HCT116 (cell line): ENCODE results near the gene KDM3B. TPM values are rescaled to one million over a fixed set of nuclear protein-coding genes. Genes with fewer than 3 reads are reported as not detected.

ENCODE experiments used
- ATAC-seq: fragments of 200-7000 bp; cut with Tn5 transposase; 2 replicates; pipeline ENCODE4 v1.9.1; 2020; ENCODE audit warnings: mild to moderate bottlenecking, moderate library complexity
- BruUV-seq: library from RNA; stranded (reverse); fragments of 400-500 nt; replicated peaks from 2 replicates; lab custom pipeline; 2021; lab: Mats Ljungman, UMichigan
- CTCF ChIA-PET: fragments of 300-600 bp; sonication (Branson Sonifier 250); formaldehyde crosslinking; loops from one replicate; lab custom pipeline; 2021; ENCODE audit warnings: antibody characterized with exemption; lab: Charles Lee
- POLR2A ChIA-PET: fragments of 300-600, 350-600 bp; sonication (Branson Sonifier 250); formaldehyde crosslinking; loops from one replicate; lab custom pipeline; 2021; ENCODE audit warnings: antibody characterized with exemption; lab: Charles Lee
- RAD21 ChIA-PET, 2 experiments: fragments of 300-600 bp; sonication (Branson Sonifier 250); formaldehyde crosslinking; loops; one replicate each; lab custom pipeline; 2023; ENCODE audit warnings: low total read pairs in 2 of 2; ENCODE audit not compliant: uncharacterized antibody in 2 of 2, unreplicated experiment in 2 of 2, low non-redundant PET in 1 of 2; lab: Charles Lee
- DNase-seq: peaks from one replicate; pipeline ENCODE4 v3.0.0-alpha.2; 2010; ENCODE audit warnings: low read depth, low spot score
- H2AFZ ChIP-seq: fragments of 200-600 bp; shearing (Covaris generic), sonication (generic); 2 replicates; pipeline ENCODE4 v1.6.1; 2017; ENCODE audit warnings: low read depth, mixed run types, mixed read lengths, antibody characterized with exemption, low read length; ENCODE audit not compliant: poor library complexity, severe bottlenecking
- H3K27ac ChIP-seq: 2 replicates; pipeline ENCODE4 v1.5.1; 2012; ENCODE audit warnings: low read depth, low read length
- H3K27me3 ChIP-seq: fragments of 200-600 bp; sonication (generic); 2 replicates; pipeline ENCODE4 v1.6.1; 2016; ENCODE audit warnings: mixed run types, low read length, mixed read lengths; ENCODE audit not compliant: insufficient read depth
- H3K36me3 ChIP-seq, 2 experiments: fragments of 200-500 bp in 1 of 2; fragments of 200-600 bp in 1 of 2; sonication (Bioruptor generic) in 1 of 2; sonication (generic) in 1 of 2; 2 replicates each; pipeline versions ENCODE4 v1.5.1 to v1.6.1; 2014 to 2016; ENCODE audit warnings: low read length in 2 of 2, inconsistent platforms in 1 of 2, mixed read lengths in 1 of 2, mixed run types in 1 of 2; ENCODE audit not compliant: insufficient read depth in 2 of 2, control insufficient read depth in 1 of 2
- H3K4me1 ChIP-seq, 2 experiments: fragments of 200-600 bp in 1 of 2; sonication (generic) in 1 of 2; 2 replicates each; pipeline versions ENCODE4 v1.5.1 to v1.6.1; 2012 to 2017; ENCODE audit warnings: low read length in 2 of 2, inconsistent platforms in 1 of 2, mild to moderate bottlenecking in 1 of 2, mixed read lengths in 1 of 2, mixed run types in 1 of 2, moderate library complexity in 1 of 2; ENCODE audit not compliant: insufficient read depth in 2 of 2, control insufficient read depth in 1 of 2
- H3K4me2 ChIP-seq: fragments of 200-600 bp; sonication (generic); 2 replicates; pipeline ENCODE4 v1.6.1; 2017; ENCODE audit warnings: mixed run types, low read length, mixed read lengths
- H3K4me3 ChIP-seq, 2 experiments: fragments of 200-600 bp in 1 of 2; sonication (generic) in 1 of 2; replicated peaks in 1 of 2; 2 replicates each; pipeline ENCODE4 v1.5.1; 2011 to 2016; ENCODE audit warnings: low read length in 2 of 2, control low read depth in 1 of 2, low read depth in 1 of 2, mild to moderate bottlenecking in 1 of 2, mixed read lengths in 1 of 2, mixed run types in 1 of 2
- H3K79me2 ChIP-seq: fragments of 200-600 bp; sonication (generic); 2 replicates; pipeline ENCODE4 v1.6.1; 2017; ENCODE audit warnings: mild to moderate bottlenecking, mixed run types, low read length, moderate library complexity, mixed read lengths; ENCODE audit not compliant: insufficient read depth
- H3K9ac ChIP-seq: fragments of 200-600 bp; sonication (generic); 2 replicates; pipeline ENCODE4 v1.6.1; 2016; ENCODE audit warnings: low read length, mixed read lengths
- H3K9me2 ChIP-seq: fragments of 200-600 bp; sonication (generic), shearing (Covaris generic); 2 replicates; pipeline ENCODE4 v1.6.1; 2017; ENCODE audit warnings: mixed run types, mild to moderate bottlenecking, moderate library complexity; ENCODE audit not compliant: insufficient read depth
- H3K9me3 ChIP-seq, 2 experiments: fragments of 200-500 bp in 1 of 2; fragments of 200-600 bp in 1 of 2; sonication (Bioruptor generic) in 1 of 2; sonication (generic) in 1 of 2; 2 replicates each; pipeline ENCODE4 v1.6.1; 2014 to 2017; ENCODE audit warnings: low read length in 2 of 2, mixed read lengths in 2 of 2, inconsistent platforms in 1 of 2, low read depth in 1 of 2, mild to moderate bottlenecking in 1 of 2, mixed run types in 1 of 2, moderate library complexity in 1 of 2; ENCODE audit not compliant: control insufficient read depth in 1 of 2, insufficient read depth in 1 of 2
- H4K20me1 ChIP-seq: fragments of 200-600 bp; sonication (generic), shearing (Covaris generic); 2 replicates; pipeline ENCODE4 v1.6.1; 2017; ENCODE audit warnings: mixed run types, mild to moderate bottlenecking, moderate library complexity; ENCODE audit not compliant: insufficient read depth
- ATF3 ChIP-seq: IDR thresholded peaks from 2 replicates; pipeline ENCODE4 v1.6.1; 2012
- CBX3 ChIP-seq: IDR thresholded peaks from 2 replicates; pipeline ENCODE4 v1.6.1; 2012; ENCODE audit warnings: low read depth
- CEBPB ChIP-seq: IDR thresholded peaks from 2 replicates; pipeline ENCODE4 v1.6.1; 2012; ENCODE audit warnings: low read depth
- CTCF ChIP-seq, 3 experiments: fragments of 200-600 bp in 1 of 3; sonication (generic) in 1 of 3; IDR thresholded peaks in 2 of 3; conservative IDR thresholded peaks in 1 of 3; 2 replicates each; pipeline ENCODE4 v1.5.1; 2012 to 2017; ENCODE audit warnings: low read depth in 2 of 3, low read length in 2 of 3, antibody characterized with exemption in 1 of 3, borderline replicate concordance in 1 of 3, control low read depth in 1 of 3, mild to moderate bottlenecking in 1 of 3, mixed read lengths in 1 of 3, mixed run types in 1 of 3, moderate library complexity in 1 of 3; ENCODE audit not compliant: insufficient read depth in 1 of 3
- EGR1 ChIP-seq: IDR thresholded peaks from 2 replicates; pipeline ENCODE4 v1.6.1; 2012; ENCODE audit warnings: low read depth
- ELF1 ChIP-seq: IDR thresholded peaks from 2 replicates; pipeline ENCODE4 v1.6.1; 2012; ENCODE audit warnings: low read depth, borderline replicate concordance
- EZH2 ChIP-seq: fragments of 200-600 bp; sonication (generic); IDR thresholded peaks from 2 replicates; pipeline ENCODE4 v1.6.1; 2017; ENCODE audit warnings: antibody characterized with exemption, mixed run types
- EZH2phosphoT487 ChIP-seq: fragments of 200-600 bp; IDR thresholded peaks from 2 replicates; pipeline ENCODE4 v1.6.1; 2018; ENCODE audit warnings: antibody characterized with exemption, borderline replicate concordance
- MAX ChIP-seq: IDR thresholded peaks from 2 replicates; pipeline ENCODE4 v1.6.1; 2012
- POLR2A ChIP-seq: IDR thresholded peaks from 2 replicates; pipeline ENCODE4 v1.7.0; 2011; ENCODE audit warnings: borderline replicate concordance; ENCODE audit not compliant: insufficient read depth, insufficient read length; ENCODE audit errors: extremely low read depth
- RAD21 ChIP-seq: IDR thresholded peaks from 2 replicates; pipeline ENCODE4 v1.6.1; 2012; ENCODE audit warnings: low read depth, mild to moderate bottlenecking
- SP1 ChIP-seq: IDR thresholded peaks from 2 replicates; pipeline ENCODE4 v1.6.1; 2012; ENCODE audit warnings: low read depth
- SRF ChIP-seq: IDR thresholded peaks from 2 replicates; pipeline ENCODE4 v1.6.1; 2012; ENCODE audit warnings: low read depth
- TCF7L2 ChIP-seq: IDR thresholded peaks from 2 replicates; pipeline ENCODE4 v1.7.0; 2011; ENCODE audit warnings: borderline replicate concordance, inconsistent platforms; ENCODE audit not compliant: insufficient read depth, insufficient read length; ENCODE audit errors: extremely low read depth
- ZFX ChIP-seq: fragments of 450-650 bp; IDR thresholded peaks from 2 replicates; pipeline ENCODE4 v1.6.1; 2017
- ZNF274 ChIP-seq: fragments of 200-500 bp; sonication (Bioruptor generic); IDR thresholded peaks from 2 replicates; pipeline ENCODE4 v1.6.1; 2014; ENCODE audit warnings: mild to moderate bottlenecking, low read depth, low read length, inconsistent platforms
- intact Hi-C: fragments of 100-400 bp; cut with micrococcal nuclease; formaldehyde crosslinking; loops from 2 replicates; pipeline ENCODE4 v1.10.0; 2022
- total RNA-seq: library from RNA; stranded (reverse); gene quantifications from one replicate; pipeline ENCODE4 v1.2.1, GENCODE V29; 2021; ENCODE audit not compliant: unreplicated experiment

KDM3B gene
- total RNA-seq, 1 experiment from 2014 or later = 65.1 TPM

- H3K27ac ChIP-seq = no peak overlapping the region
- H3K4me2 ChIP-seq = no peak overlapping the region
- ChIA-PET RAD21 (no interaction called here), POLR2A (no interaction called here)
- BruUV-seq = no TSS peak
- no peaks in the 10 kb centered on the region for H3K9me2 ChIP-seq
- H3K27me3 ChIP-seq = no peaks in the 10 kb centered on the region
- H3K4me1 ChIP-seq = peaks cover 0 to 13% of the 10 kb centered on the region in 2 experiments; a peak in 3 of 4 replicates
- H3K9ac ChIP-seq = no peak overlapping the region
- ATAC-seq (no peak), DNase-seq (no peak)
- H3K36me3 ChIP-seq = no peaks in the 10 kb centered on the region
- no peaks in the 10 kb centered on the region for H3K79me2 ChIP-seq
- no peak overlapping the region for H2AFZ ChIP-seq
- H3K4me3 ChIP-seq = no peak overlapping the region
- no peaks in the 10 kb centered on the region for H3K9me3 ChIP-seq
- no peaks in the 10 kb centered on the region for H4K20me1 ChIP-seq
- intact Hi-C loops = loop anchor here (10.0 kb wide), 1 partner anchor 806 kb away; no protein-coding TSS in a partner anchor
- TF ChIP-seq CBX3 = no peak
- no peak for TF ChIP-seq SRF
- TF ChIP-seq EZH2 = no peak
- TF ChIP-seq POLR2A = no peak
- no peak for TF ChIP-seq CTCF (IDR thresholded peaks at IDR 0.05 in 2 of 3, conservative IDR thresholded peaks at IDR 0.05 in 1 of 3; ENCODE audit: borderline replicate concordance in 1 of 3, insufficient read depth in 1 of 3, low read depth in 2 of 3, low read length in 2 of 3)
- TF ChIP-seq RAD21 = no peak
- no peak for TF ChIP-seq EZH2phosphoT487
- no peak for TF ChIP-seq EGR1
- no peak for TF ChIP-seq ATF3
- TF ChIP-seq ELF1 = no peak
- no peak for TF ChIP-seq MAX
- TF ChIP-seq TCF7L2 = no peak
- no peak for TF ChIP-seq ZFX
- TF ChIP-seq CEBPB = no peak
- no peak for TF ChIP-seq ZNF274
- TF ChIP-seq SP1 = no peak
- TF ChIP-seq, all 23 proteins: peak for 0
- CTCF ChIA-PET = interaction anchor here (1.4 kb wide), 1 partner anchor 46 kb away, joined by 3 read pairs; no protein-coding TSS in a partner anchor
Measured at GRCh38 chr5:138458384-138458783, 105.9 kb downstream of the KDM3B start.
